ENCODE measurements around the gene PCDHB3.
"Not testable (repeated sequence)": the region's sequence is repeated elsewhere in the genome, so short reads cannot be mapped to it uniquely, and the experiment has no call there.

The PCDHB3 gene

GRCh38 chr5:141135718-141136266, 35.5 kb downstream of the PCDHB3 start:
- TF ChIP-seq POLR2AphosphoS5 (IDR thresholded peaks at IDR 0.05; ENCODE audit: low read depth, low read length) (no peak), TAF1 (IDR thresholded peaks at IDR 0.05; ENCODE audit: low read depth, low read length) (no peak), PAX5 (IDR thresholded peaks at IDR 0.05; ENCODE audit: insufficient read depth, low read length, severe bottlenecking) (no peak), SPI1 (IDR thresholded peaks at IDR 0.05; ENCODE audit: low read depth, low read length) (no peak), POU2F2 (IDR thresholded peaks at IDR 0.05; ENCODE audit: low read depth, low read length) (no peak), POLR2A (IDR thresholded peaks at IDR 0.05; ENCODE audit: low read depth, low read length) (no peak)
- FAIRE-seq (no peak), DNase-seq (ENCODE audit: insufficient read length, low spot score) (no peak)

- DNase-seq (ENCODE audit: insufficient read length, low spot score); FAIRE-seq: not testable (repeated sequence)
Observed at GRCh38 chr5:141137346-141137745, 37.1 kb downstream of the PCDHB3 start.

GRCh38 chr5:141149812-141150211, 49.5 kb downstream of the PCDHB3 start, which contains the start of gene PCDHB6:
Gene PCDHB6 (plus strand): TSS chr5:141150057. CDS start chr5:141150258, 201 bp downstream.
- no peak for TF ChIP-seq POLR2AphosphoS5 (IDR thresholded peaks at IDR 0.05; ENCODE audit: low read depth, low read length)
- no peak for TF ChIP-seq TAF1 (IDR thresholded peaks at IDR 0.05; ENCODE audit: low read depth, low read length)
- no peak for TF ChIP-seq SPI1 (IDR thresholded peaks at IDR 0.05; ENCODE audit: low read depth, low read length)
- TF ChIP-seq POLR2A (IDR thresholded peaks at IDR 0.05; ENCODE audit: low read depth, low read length) = no peak
- TF ChIP-seq POU2F2 (IDR thresholded peaks at IDR 0.05; ENCODE audit: low read depth, low read length) = no peak
- no peak for TF ChIP-seq PAX5 (IDR thresholded peaks at IDR 0.05; ENCODE audit: insufficient read depth, low read length, severe bottlenecking)
- DNase-seq (ENCODE audit: insufficient read length, low spot score) (no peak), FAIRE-seq (no peak)

GRCh38 chr5:141150224-141150992, 50.1 kb downstream of the PCDHB3 start:
- no peak for TF ChIP-seq POU2F2 (IDR thresholded peaks at IDR 0.05; ENCODE audit: low read depth, low read length)
- no peak for TF ChIP-seq SPI1 (IDR thresholded peaks at IDR 0.05; ENCODE audit: low read depth, low read length)
- TF ChIP-seq POLR2A (IDR thresholded peaks at IDR 0.05; ENCODE audit: low read depth, low read length) = no peak
- no peak for TF ChIP-seq POLR2AphosphoS5 (IDR thresholded peaks at IDR 0.05; ENCODE audit: low read depth, low read length)
- no peak for TF ChIP-seq PAX5 (IDR thresholded peaks at IDR 0.05; ENCODE audit: insufficient read depth, low read length, severe bottlenecking)
- no peak for TF ChIP-seq TAF1 (IDR thresholded peaks at IDR 0.05; ENCODE audit: low read depth, low read length)
- DNase-seq (ENCODE audit: insufficient read length, low spot score) = no peak
- FAIRE-seq = no peak

- TF ChIP-seq POU2F2 (IDR thresholded peaks at IDR 0.05; ENCODE audit: low read depth, low read length) (no peak), TAF1 (IDR thresholded peaks at IDR 0.05; ENCODE audit: low read depth, low read length) (no peak), POLR2A (IDR thresholded peaks at IDR 0.05; ENCODE audit: low read depth, low read length) (no peak), PAX5 (IDR thresholded peaks at IDR 0.05; ENCODE audit: insufficient read depth, low read length, severe bottlenecking) (no peak), SPI1 (IDR thresholded peaks at IDR 0.05; ENCODE audit: low read depth, low read length) (no peak), POLR2AphosphoS5 (IDR thresholded peaks at IDR 0.05; ENCODE audit: low read depth, low read length) (no peak)
- FAIRE-seq = no peak
- no peak for DNase-seq (ENCODE audit: insufficient read length, low spot score)
Observed at GRCh38 chr5:141150993-141151325, 50.7 kb downstream of the PCDHB3 start.

- not testable (repeated sequence) for FAIRE-seq; DNase-seq (ENCODE audit: insufficient read length, low spot score)
Observed at GRCh38 chr5:141151632-141152031, 51.4 kb downstream of the PCDHB3 start.

- not testable (repeated sequence) for FAIRE-seq; DNase-seq (ENCODE audit: insufficient read length, low spot score)
Observed at GRCh38 chr5:141152096-141152495, 51.8 kb downstream of the PCDHB3 start.
